Head of caudate nucleus (tissue), 42 donors: ENCODE results near the gene DMXL1.
A peak's percentile ranks its signal among the peaks of the same experiment; 100 is the strongest.

Source experiments
- DNase-seq, 42 donors: peaks; one replicate each; pipeline versions ENCODE4 v3.0.0 to v3.0.0-alpha.2; 2020 to 2021; ENCODE audit warnings: mixed read lengths in 7 of 42
- intact Hi-C: fragments of 100-400 bp; cut with DNase I; formaldehyde crosslinking; loops from one replicate; pipeline ENCODE4 v1.15.0; 2022

DMXL1 gene

GRCh38 chr5:119274030-119274766 lies 203.3 kb downstream of the DMXL1 start:
- intact Hi-C loops, result loop anchor here (10.0 kb wide), 1 partner anchor 141 kb away; no protein-coding TSS in a partner anchor
- DNase-seq, result no peak

DNA sequence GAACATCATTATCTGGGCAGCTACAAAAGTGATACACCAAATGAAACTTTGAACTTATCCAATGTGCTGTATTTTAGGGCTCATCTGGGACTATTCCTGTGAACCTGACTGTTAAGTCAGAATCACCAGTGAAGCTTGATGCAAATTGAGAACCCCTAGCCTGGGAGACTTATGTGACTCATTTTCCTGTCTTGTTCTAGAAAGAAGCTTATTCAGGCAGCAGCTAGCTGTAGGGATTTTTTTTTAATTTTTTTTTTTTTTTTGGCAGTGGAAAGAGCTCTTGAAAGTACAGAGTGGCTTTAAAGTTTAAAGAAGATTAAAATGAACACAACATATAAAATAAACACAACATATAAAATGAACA lies 203.9 kb downstream of the DMXL1 start:
- DNase-seq, result no peak
- intact Hi-C loops, result loop anchor here (10.0 kb wide), 1 partner anchor 140 kb away; no protein-coding TSS in a partner anchor

- intact Hi-C loops, result loop anchor here (10.0 kb wide), 1 partner anchor 140 kb away; no protein-coding TSS in a partner anchor
- no peak for DNase-seq
Observed at GRCh38 chr5:119275146-119275545, 204.3 kb downstream of the DMXL1 start.

GRCh38 chr5:119275601-119276173 lies 204.8 kb downstream of the DMXL1 start:
- DNase-seq, result peak in 1 of 42 donors; percentile 10

GRCh38 chr5:119276978-119277377 lies 206.1 kb downstream of the DMXL1 start:
- DNase-seq, result no peak
- intact Hi-C loops, result loop anchor here (10.0 kb wide), 1 partner anchor 138 kb away; no protein-coding TSS in a partner anchor

More at GRCh38 chr5:119275601-119276173, 204.8 kb downstream of the DMXL1 start:
- intact Hi-C loops, result loop anchor here (10.0 kb wide), 1 partner anchor 139 kb away; no protein-coding TSS in a partner anchor

- no peak for DNase-seq
- intact Hi-C loops, result loop anchor here (10.0 kb wide), 1 partner anchor 136 kb away; no protein-coding TSS in a partner anchor
Observed at GRCh38 chr5:119279093-119279492, 208.2 kb downstream of the DMXL1 start.

GRCh38 chr5:119280380-119280779 lies 209.5 kb downstream of the DMXL1 start:
- DNase-seq, result no peak
- intact Hi-C loops, result no loop called here

DNA sequence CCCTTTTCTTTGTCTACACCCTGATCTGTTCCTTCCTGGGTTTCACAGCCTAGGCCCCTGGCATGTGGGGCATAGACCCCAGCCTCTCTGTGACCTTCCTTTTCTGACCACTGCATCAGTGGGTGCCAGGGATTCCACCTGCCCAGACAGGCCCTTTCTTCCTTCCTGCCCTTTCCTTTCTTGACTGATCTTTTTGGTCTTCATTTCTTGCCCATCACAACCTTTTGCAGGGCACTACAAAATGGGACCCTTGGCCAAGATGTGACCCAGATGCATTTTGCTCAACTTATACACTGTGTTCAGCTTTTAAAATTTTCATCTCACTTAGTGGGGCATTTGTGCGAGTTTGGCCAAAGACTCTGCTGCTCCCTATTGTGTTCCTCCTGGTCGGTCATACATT lies 211.7 kb downstream of the DMXL1 start:
- intact Hi-C loops, result no loop called here
- no peak for DNase-seq

DNA sequence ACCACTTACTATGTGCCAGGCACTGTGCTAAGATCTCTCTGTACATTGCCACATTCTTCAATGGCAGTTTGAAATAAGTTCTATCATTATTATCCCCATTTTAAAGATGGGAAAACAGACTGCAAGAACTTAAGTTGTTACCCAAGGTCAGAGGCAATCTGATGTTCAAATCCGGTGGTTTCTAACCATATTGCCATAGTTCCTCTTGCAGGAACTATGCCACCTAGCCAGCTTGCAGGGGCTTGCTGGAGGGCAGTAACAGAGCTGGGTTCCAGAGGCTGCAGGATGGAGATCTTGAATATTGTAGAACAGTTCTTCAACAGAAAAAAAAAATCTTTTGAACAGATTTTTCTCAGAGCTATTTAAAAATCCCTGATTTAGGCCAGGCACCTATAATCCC lies 213.1 kb downstream of the DMXL1 start:
- intact Hi-C loops, result no loop called here
- DNase-seq, result no peak

- no peak for DNase-seq
- intact Hi-C loops, result no loop called here
Observed at GRCh38 chr5:119285070-119285916, 214.4 kb downstream of the DMXL1 start.

GRCh38 chr5:119286511-119287488 lies 215.9 kb downstream of the DMXL1 start:
- no peak for DNase-seq
- intact Hi-C loops, result no loop called here

DNA sequence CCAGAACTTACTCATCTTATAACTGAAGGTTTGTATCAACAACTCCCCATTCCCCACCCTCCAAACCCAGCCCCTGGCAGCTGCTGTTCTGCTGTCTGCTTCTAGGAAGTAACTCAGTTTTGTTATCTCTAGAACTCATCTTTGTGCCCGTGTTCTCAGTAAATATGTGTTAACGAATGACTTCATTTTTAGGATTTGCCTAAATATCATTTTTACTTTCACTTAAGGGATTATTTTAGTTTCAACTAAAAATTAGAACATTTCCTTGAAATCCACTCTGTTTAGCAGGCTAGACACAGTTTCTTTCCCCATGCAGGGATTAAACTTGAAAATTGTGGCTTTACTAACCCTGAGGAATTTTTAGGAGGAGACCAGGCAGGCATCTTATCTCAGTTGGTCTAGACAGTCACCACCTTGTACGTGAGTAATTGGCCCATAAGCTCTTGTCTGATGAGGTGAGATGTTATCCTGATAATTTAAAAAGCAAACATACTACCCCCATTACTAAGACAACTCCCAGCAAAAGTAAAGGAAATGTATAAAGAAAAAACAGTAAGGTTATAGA lies 216.7 kb downstream of the DMXL1 start:
- no peak for DNase-seq
- intact Hi-C loops, result no loop called here

DNA sequence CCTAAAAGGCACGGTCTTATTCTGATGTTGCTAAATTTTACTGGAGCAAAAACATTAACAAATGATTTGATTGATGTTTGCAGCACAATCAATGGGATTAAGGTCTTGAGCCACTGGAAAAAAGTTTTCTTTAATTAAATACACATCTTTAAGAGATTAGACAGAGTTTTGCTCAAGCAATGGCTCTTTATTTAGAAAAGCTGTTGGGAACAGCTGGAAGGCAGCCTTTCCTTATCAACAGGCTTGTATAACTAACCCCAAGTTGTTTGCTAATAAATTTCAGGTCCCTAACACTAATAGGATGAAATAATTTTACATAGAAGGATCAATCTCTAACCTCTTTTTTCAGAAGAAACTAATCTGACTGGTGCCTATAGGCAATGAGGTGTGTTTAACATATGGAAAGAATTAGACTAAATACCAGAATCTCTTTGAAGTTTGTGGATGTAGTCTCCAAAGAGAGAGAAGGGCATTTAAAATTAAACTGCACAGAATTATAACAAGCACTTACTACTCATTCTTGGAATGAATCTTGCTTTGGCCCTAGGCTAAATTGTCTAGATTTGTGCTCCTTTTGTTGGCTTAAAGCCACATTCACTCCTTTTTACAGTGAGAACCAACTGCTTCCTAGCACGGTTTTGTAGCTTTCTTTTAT lies 217.6 kb downstream of the DMXL1 start:
- intact Hi-C loops, result no loop called here
- DNase-seq, result no peak

DNA sequence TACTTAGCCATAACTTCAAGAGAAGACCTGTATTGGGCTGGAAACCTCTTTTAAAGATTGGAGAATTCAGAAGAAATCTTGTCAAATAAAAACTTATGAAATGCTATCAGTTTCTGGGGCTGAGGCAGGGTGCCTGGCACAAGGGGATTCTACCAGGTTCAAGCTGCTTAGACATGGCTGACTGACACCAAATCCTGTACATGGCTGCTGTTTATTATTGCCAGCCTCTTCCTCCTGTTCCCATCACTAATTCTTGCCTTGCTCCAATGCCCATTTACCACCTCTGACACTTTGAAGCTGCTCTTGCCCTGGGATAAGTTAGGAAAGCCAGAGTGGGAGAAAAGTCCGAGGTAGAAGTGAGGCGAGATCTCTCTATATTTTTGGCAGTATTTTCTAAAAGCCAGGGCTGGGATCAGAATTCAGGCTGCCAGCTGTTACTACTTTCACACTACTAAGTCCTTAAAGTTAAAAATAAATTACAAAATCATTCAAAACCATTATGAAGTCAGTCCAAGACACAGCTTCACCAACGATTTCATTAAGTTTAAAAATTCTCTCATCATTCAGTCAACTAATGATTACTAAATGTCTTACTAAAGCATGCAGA lies 218.7 kb downstream of the DMXL1 start:
- intact Hi-C loops, result no loop called here
- DNase-seq, result no peak

GRCh38 chr5:119290161-119290569 lies 219.3 kb downstream of the DMXL1 start:
- intact Hi-C loops, result no loop called here
- no peak for DNase-seq

- DNase-seq, result no peak
- intact Hi-C loops, result no loop called here
Observed at GRCh38 chr5:119290607-119291006, 219.7 kb downstream of the DMXL1 start.

DNA sequence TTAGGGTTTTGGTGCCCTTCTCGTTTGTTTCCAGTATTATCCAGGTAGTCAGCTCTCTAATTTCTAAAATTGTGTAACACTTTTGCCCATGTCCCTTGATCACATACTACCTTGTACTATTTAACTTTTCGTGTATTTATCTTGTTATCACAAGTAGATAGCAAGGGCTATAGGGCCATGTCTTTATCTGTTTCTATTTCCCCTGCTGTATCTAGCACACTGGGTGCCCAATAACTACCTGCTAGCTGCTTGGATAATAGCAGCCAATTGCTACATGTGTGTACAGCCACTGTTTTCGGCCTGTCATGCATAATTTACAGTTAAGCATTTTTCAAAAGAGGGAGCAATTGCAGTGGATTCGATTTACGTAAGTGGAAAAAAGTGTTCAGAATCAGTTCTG lies 220.2 kb downstream of the DMXL1 start:
- intact Hi-C loops, result no loop called here
- no peak for DNase-seq
